ENCODE data around the gene PGRMC2. TPM values are rescaled to one million over a fixed set of nuclear protein-coding genes. Genes with fewer than 3 reads are reported as not detected.

Gene PGRMC2
- total RNA-seq, 2 donors from 2014 or later: 21.2 to 36.3 TPM

- Histone ChIP-seq H3K27ac (no peak overlapping the region), H3K4me3 (no peak overlapping the region), H3K4me1 (no peaks in the 10 kb centered on the region), H3K27me3 (no peaks in the 10 kb centered on the region), H3K36me3 (no peaks in the 10 kb centered on the region), H3K9me3 (no peaks in the 10 kb centered on the region)
- no peak for TF ChIP-seq CTCF (IDR thresholded peaks at IDR 0.05)
- no peak for DNase-seq (ENCODE audit: low spot score)
Observed at GRCh38 chr4:128298852-128299251, 11.2 kb upstream of the PGRMC2 start.

- Histone ChIP-seq H3K36me3 (no peaks in the 10 kb centered on the region), H3K4me1 (no peaks in the 10 kb centered on the region), H3K27ac (no peak overlapping the region), H3K4me3 (no peak overlapping the region), H3K27me3 (no peaks in the 10 kb centered on the region), H3K9me3 (no peaks in the 10 kb centered on the region)
- DNase-seq (ENCODE audit: low spot score): no peak
- no peak for TF ChIP-seq CTCF (IDR thresholded peaks at IDR 0.05)
Observed at GRCh38 chr4:128298146-128298758, 10.6 kb upstream of the PGRMC2 start.

- no peak overlapping the region for H3K4me3 ChIP-seq
- H3K27me3 ChIP-seq: no peaks in the 10 kb centered on the region
- no peaks in the 10 kb centered on the region for H3K9me3 ChIP-seq
- no peak for TF ChIP-seq CTCF (IDR thresholded peaks at IDR 0.05)
- no peaks in the 10 kb centered on the region for H3K36me3 ChIP-seq
- no peaks in the 10 kb centered on the region for H3K4me1 ChIP-seq
- H3K27ac ChIP-seq: no peak overlapping the region
- no peak for DNase-seq (ENCODE audit: low spot score)
Observed at GRCh38 chr4:128295255-128295654, 7.6 kb upstream of the PGRMC2 start.

- no peak for TF ChIP-seq CTCF (IDR thresholded peaks at IDR 0.05)
- H3K27ac ChIP-seq: no peak overlapping the region
- H3K9me3 ChIP-seq: no peaks in the 10 kb centered on the region
- H3K4me3 ChIP-seq: no peak overlapping the region
- H3K36me3 ChIP-seq: no peaks in the 10 kb centered on the region
- H3K4me1 ChIP-seq: no peaks in the 10 kb centered on the region
- DNase-seq (ENCODE audit: low spot score): no peak
- H3K27me3 ChIP-seq: no peaks in the 10 kb centered on the region
Observed at GRCh38 chr4:128294464-128294863, 6.9 kb upstream of the PGRMC2 start.

- H3K27ac ChIP-seq: no peak overlapping the region
- no peaks in the 10 kb centered on the region for H3K9me3 ChIP-seq
- no peaks in the 10 kb centered on the region for H3K27me3 ChIP-seq
- no peak overlapping the region for H3K4me3 ChIP-seq
- peaks cover 0 to 7% of the 10 kb centered on the region in 2 donors for H3K4me1 ChIP-seq
- no peak for TF ChIP-seq CTCF (IDR thresholded peaks at IDR 0.05)
- no peak for DNase-seq (ENCODE audit: low spot score)
- H3K36me3 ChIP-seq: no peaks in the 10 kb centered on the region
Observed at GRCh38 chr4:128292349-128292748, 4.7 kb upstream of the PGRMC2 start.

- no peak overlapping the region for H3K4me3 ChIP-seq
- no peak for TF ChIP-seq CTCF (IDR thresholded peaks at IDR 0.05)
- no peak overlapping the region for H3K27ac ChIP-seq
- H3K36me3 ChIP-seq: no peaks in the 10 kb centered on the region
- no peaks in the 10 kb centered on the region for H3K9me3 ChIP-seq
- no peak for DNase-seq (ENCODE audit: low spot score)
- no peaks in the 10 kb centered on the region for H3K27me3 ChIP-seq
- peaks cover 0 to 8% of the 10 kb centered on the region in 2 donors for H3K4me1 ChIP-seq
Observed at GRCh38 chr4:128291096-128291495, 3.5 kb upstream of the PGRMC2 start.
